IMR-90 (cell line): Measurements from ENCODE around the gene ZNF211. TPM values are rescaled to one million over a fixed set of nuclear protein-coding genes. Genes with fewer than 3 reads are reported as not detected.

Experiments
- ATAC-seq: fragments of 200-7000 bp; cut with Tn5 transposase; 2 replicates; pipeline ENCODE4 v1.9.1; 2020; ENCODE audit warnings: low read depth, mild to moderate bottlenecking, moderate library complexity
- BruUV-seq: library from RNA; stranded (reverse); fragments of 400-500 nt; replicated peaks from 2 replicates; lab custom pipeline; 2021; lab: Mats Ljungman, UMichigan
- CTCF ChIA-PET: fragments of 300-600 bp; formaldehyde crosslinking; extraction: SDS; loops from one replicate; lab custom pipeline; 2021; ENCODE audit warnings: antibody characterized with exemption; lab: Yijun Ruan, JAX
- POLR2A ChIA-PET: fragments of 300-600 bp; sonication (Branson Sonifier 250); formaldehyde crosslinking; loops from one replicate; lab custom pipeline; 2022; ENCODE audit warnings: antibody characterized with exemption; ENCODE audit not compliant: unreplicated experiment; lab: Charles Lee
- DNase-seq: peaks from one replicate; pipeline ENCODE4 v3.0.0; 2013
- H2AFZ ChIP-seq: replicated peaks from 2 replicates; pipeline ENCODE3; 2013; ENCODE audit warnings: low read length, mild to moderate bottlenecking; ENCODE audit not compliant: poor library complexity
- H2AK5ac ChIP-seq: 2 replicates; pipeline ENCODE4 v1.6.1; 2013; ENCODE audit warnings: low read depth, low read length, inconsistent platforms
- H2AK9ac ChIP-seq: replicated peaks from 2 replicates; pipeline ENCODE3; 2013; ENCODE audit warnings: mild to moderate bottlenecking, low read depth, low read length, moderate library complexity; ENCODE audit not compliant: poor library complexity
- H2BK120ac ChIP-seq: 2 replicates; pipeline ENCODE4 v1.6.1; 2013; ENCODE audit warnings: low read depth, low read length, inconsistent platforms
- H2BK15ac ChIP-seq: 3 replicates; pipeline ENCODE4 v1.6.1; 2013; ENCODE audit warnings: low read depth, low read length, inconsistent platforms
- H2BK20ac ChIP-seq: 2 replicates; pipeline ENCODE4 v1.6.1; 2013; ENCODE audit warnings: low read depth, mild to moderate bottlenecking, inconsistent platforms, low read length, moderate library complexity
- H2BK5ac ChIP-seq: 2 replicates; pipeline ENCODE4 v1.6.1; 2013; ENCODE audit warnings: mild to moderate bottlenecking, low read depth, low read length, inconsistent platforms; ENCODE audit not compliant: poor library complexity, severe bottlenecking
- H3K14ac ChIP-seq: replicated peaks from 2 replicates; pipeline ENCODE4 v1.6.1; 2013; ENCODE audit warnings: low read depth, low read length, inconsistent platforms
- H3K18ac ChIP-seq: 2 replicates; pipeline ENCODE4 v1.6.1; 2013; ENCODE audit warnings: low read depth, low read length, control low read depth
- H3K23ac ChIP-seq: 2 replicates; pipeline ENCODE4 v1.6.1; 2013; ENCODE audit warnings: low read depth, low read length, inconsistent platforms
- H3K27ac ChIP-seq: 2 replicates; pipeline ENCODE4 v1.5.1; 2013; ENCODE audit warnings: mild to moderate bottlenecking, control low read depth, low read length; ENCODE audit not compliant: insufficient read depth
- H3K27me3 ChIP-seq: 2 replicates; pipeline ENCODE4 v1.6.1; 2013; ENCODE audit warnings: low read length; ENCODE audit not compliant: control insufficient read depth, insufficient read depth
- H3K36me3 ChIP-seq: 2 replicates; pipeline ENCODE4 v1.6.1; 2013; ENCODE audit warnings: low read length, mixed read lengths; ENCODE audit not compliant: control insufficient read depth, insufficient read depth
- H3K4ac ChIP-seq: 2 replicates; pipeline ENCODE4 v1.6.1; 2013; ENCODE audit warnings: low read depth, low read length, inconsistent platforms
- H3K4me1 ChIP-seq: 2 replicates; pipeline ENCODE4 v1.6.1; 2013; ENCODE audit warnings: low read length, mixed read lengths; ENCODE audit not compliant: control insufficient read depth, insufficient read depth
- H3K4me2 ChIP-seq: 2 replicates; pipeline ENCODE4 v1.6.1; 2013; ENCODE audit warnings: low read depth, mild to moderate bottlenecking, control low read depth, low read length, moderate library complexity
- H3K4me3 ChIP-seq: 2 replicates; pipeline ENCODE4 v1.5.1; 2013; ENCODE audit warnings: low read depth, mild to moderate bottlenecking, control low read depth, low read length, moderate library complexity; ENCODE audit not compliant: insufficient read depth
- H3K56ac ChIP-seq: 2 replicates; pipeline ENCODE4 v1.6.1; 2013; ENCODE audit warnings: low read length, inconsistent platforms; ENCODE audit not compliant: insufficient read depth; ENCODE audit errors: extremely low read depth
- H3K79me1 ChIP-seq, 2 experiments: 2 replicates each; pipeline ENCODE4 v1.6.1; 2013; ENCODE audit warnings: low read length in 2 of 2, inconsistent platforms in 1 of 2, low read depth in 1 of 2
- H3K9ac ChIP-seq: 2 replicates; pipeline ENCODE4 v1.6.1; 2013; ENCODE audit warnings: low read depth, low read length, control low read depth
- H3K9me1 ChIP-seq: 2 replicates; pipeline ENCODE4 v1.6.1; 2013; ENCODE audit warnings: low read length, inconsistent platforms; ENCODE audit not compliant: insufficient read depth
- H3K9me3 ChIP-seq: 2 replicates; pipeline ENCODE4 v1.6.1; 2013; ENCODE audit warnings: low read length; ENCODE audit not compliant: control insufficient read depth, insufficient read depth
- H4K20me1 ChIP-seq: 2 replicates; pipeline ENCODE4 v1.6.1; 2013; ENCODE audit warnings: low read length, inconsistent platforms; ENCODE audit not compliant: insufficient read depth
- H4K5ac ChIP-seq: 2 replicates; pipeline ENCODE4 v1.6.1; 2013; ENCODE audit warnings: mild to moderate bottlenecking, low read depth, low read length, control low read depth
- H4K8ac ChIP-seq, 2 experiments: 2 replicates each; pipeline ENCODE4 v1.6.1; 2013; ENCODE audit warnings: low read depth in 2 of 2, low read length in 2 of 2, control low read depth in 1 of 2, inconsistent platforms in 1 of 2
- H4K91ac ChIP-seq: 2 replicates; pipeline ENCODE4 v1.6.1; 2013; ENCODE audit warnings: low read depth, low read length, inconsistent platforms; ENCODE audit not compliant: insufficient read depth
- BHLHE40 ChIP-seq: fragments of 150-350 bp; IDR thresholded peaks from 2 replicates; pipeline ENCODE4 v1.6.1; 2016; ENCODE audit warnings: mild to moderate bottlenecking, low read depth, low read length
- CEBPB ChIP-seq: IDR thresholded peaks from 2 replicates; pipeline ENCODE4 v1.6.1; 2012; ENCODE audit warnings: low read depth, low read length, improper control_type of control experiment
- CTCF ChIP-seq: conservative IDR thresholded peaks from 2 replicates; pipeline ENCODE4 v1.5.1; 2012; ENCODE audit warnings: mild to moderate bottlenecking, low read depth, low read length, improper control_type of control experiment
- MAZ ChIP-seq: IDR thresholded peaks from 2 replicates; pipeline ENCODE4 v1.6.1; 2012; ENCODE audit warnings: low read depth, mild to moderate bottlenecking, low read length, improper control_type of control experiment, moderate library complexity, borderline replicate concordance
- NFE2L2 ChIP-seq: fragments of 150-350 bp; IDR thresholded peaks from 2 replicates; pipeline ENCODE4 v1.6.1; 2016; ENCODE audit warnings: low read depth, mild to moderate bottlenecking, low read length
- SMC3 ChIP-seq: fragments of 150-350 bp; IDR thresholded peaks from 2 replicates; pipeline ENCODE4 v1.6.1; 2016; ENCODE audit warnings: low read depth, mild to moderate bottlenecking, antibody characterized with exemption, low read length, moderate library complexity
- WGBS, 2 experiments: methylation state at CpG; one replicate each; pipeline versions ENCODE4 v1.1.5 to v1.1.7; 2013; ENCODE audit warnings: missing lambda C conversion rate in 2 of 2; ENCODE audit not compliant: insufficient read length in 1 of 2; ENCODE audit errors: extremely low coverage in 2 of 2; 5-methylcytosine and 5-hydroxymethylcytosine counted together
- dilution Hi-C: fragments of 300-500 bp; cut with HindIII; formaldehyde crosslinking; loops from one replicate; pipeline ENCODE4 v1.14.3; 2018; ENCODE audit warnings: low sequenced_read_pairs; ENCODE audit not compliant: unreplicated experiment
- in situ Hi-C: fragments of 300-500 bp; cut with MboI; formaldehyde crosslinking; loops from 3 replicates; pipeline ENCODE4 v1.14.3; 2019; ENCODE audit warnings: low sequenced_read_pairs, inconsistent platforms, mixed read lengths
- intact Hi-C: fragments of 100-400 bp; cut with micrococcal nuclease; formaldehyde crosslinking; loops from 2 replicates; pipeline ENCODE4 v1.10.0; 2022
- polyA plus RNA-seq, 3 experiments: library from polyadenylated mRNA; depleted of rRNA; stranded (reverse); fragments of >200 nt; gene quantifications; 2 replicates each; pipeline ENCODE4 v1.2.3, GENCODE V29; 2012; ENCODE audit warnings: low replicate concordance in 1 of 3
- total RNA-seq: library from RNA; depleted of rRNA; stranded (reverse); fragments of >200 nt; gene quantifications from 2 replicates; pipeline ENCODE4 v1.2.3, GENCODE V29; 2012
- TF ChIP-seq, protein P1 (sequence below): fragments of 150-350 bp; IDR thresholded peaks from 2 replicates; pipeline ENCODE4 v1.6.1; 2017; ENCODE audit warnings: mild to moderate bottlenecking, antibody characterized with exemption, low read length, low read depth
- TF ChIP-seq, protein P2 (sequence below): fragments of 150-350 bp; IDR thresholded peaks from 2 replicates; pipeline ENCODE4 v1.6.1; 2016; ENCODE audit warnings: low read depth, mild to moderate bottlenecking, low read length, moderate library complexity, borderline replicate concordance

The ZNF211 gene
- total and polyA plus RNA-seq, 2 of the 4 experiments (the other 2 are of a cell fraction), result 8.7 to 13.1 TPM

DNA sequence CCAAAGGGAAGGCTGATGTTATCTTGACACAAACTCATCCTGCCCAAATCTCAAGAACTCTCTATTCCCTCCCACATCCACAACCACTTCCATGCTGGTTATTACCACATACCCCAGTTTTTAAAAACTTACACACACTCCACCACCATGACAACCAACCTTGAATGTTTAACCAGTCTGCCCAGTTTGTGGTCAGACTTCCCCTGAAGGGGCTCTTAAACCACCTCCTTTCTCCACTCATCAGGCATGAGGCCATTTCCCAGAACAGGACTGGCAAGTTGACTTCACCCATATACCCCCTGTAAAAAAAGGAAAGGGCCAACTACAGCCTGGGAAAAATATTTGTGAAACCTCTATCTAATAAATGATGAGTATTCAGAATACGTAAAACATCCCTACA lies 23.4 kb downstream of the ZNF211 start:
- no peaks in the 10 kb centered on the region for H3K36me3 ChIP-seq
- H2AFZ ChIP-seq, result no peak overlapping the region
- no peak overlapping the region for H2BK15ac ChIP-seq
- no peak overlapping the region for H4K5ac ChIP-seq
- no peak for DNase-seq
- ATAC-seq, result no peak
- no peaks in the 10 kb centered on the region for H3K79me1 ChIP-seq
- H3K18ac ChIP-seq, result no peak overlapping the region
- peaks cover 7% of the 10 kb centered on the region for H3K9me3 ChIP-seq
- TF ChIP-seq NFE2L2, result no peak
- TF ChIP-seq SMC3, result no peak
- no peak for TF ChIP-seq CTCF
- TF ChIP-seq BHLHE40, result no peak
- TF ChIP-seq, protein P1, sequence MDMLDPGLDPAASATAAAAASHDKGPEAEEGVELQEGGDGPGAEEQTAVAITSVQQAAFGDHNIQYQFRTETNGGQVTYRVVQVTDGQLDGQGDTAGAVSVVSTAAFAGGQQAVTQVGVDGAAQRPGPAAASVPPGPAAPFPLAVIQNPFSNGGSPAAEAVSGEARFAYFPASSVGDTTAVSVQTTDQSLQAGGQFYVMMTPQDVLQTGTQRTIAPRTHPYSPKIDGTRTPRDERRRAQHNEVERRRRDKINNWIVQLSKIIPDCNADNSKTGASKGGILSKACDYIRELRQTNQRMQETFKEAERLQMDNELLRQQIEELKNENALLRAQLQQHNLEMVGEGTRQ, result no peak
- no peak for TF ChIP-seq MAZ
- no peak for TF ChIP-seq CEBPB
- TF ChIP-seq, protein P2, sequence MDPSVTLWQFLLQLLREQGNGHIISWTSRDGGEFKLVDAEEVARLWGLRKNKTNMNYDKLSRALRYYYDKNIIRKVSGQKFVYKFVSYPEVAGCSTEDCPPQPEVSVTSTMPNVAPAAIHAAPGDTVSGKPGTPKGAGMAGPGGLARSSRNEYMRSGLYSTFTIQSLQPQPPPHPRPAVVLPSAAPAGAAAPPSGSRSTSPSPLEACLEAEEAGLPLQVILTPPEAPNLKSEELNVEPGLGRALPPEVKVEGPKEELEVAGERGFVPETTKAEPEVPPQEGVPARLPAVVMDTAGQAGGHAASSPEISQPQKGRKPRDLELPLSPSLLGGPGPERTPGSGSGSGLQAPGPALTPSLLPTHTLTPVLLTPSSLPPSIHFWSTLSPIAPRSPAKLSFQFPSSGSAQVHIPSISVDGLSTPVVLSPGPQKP, result no peak
- POLR2A ChIA-PET, result no interaction called here
- intact Hi-C loops (no loop called here), in situ Hi-C loops (no loop called here), dilution Hi-C loops (no loop called here)
- CTCF ChIA-PET, result no interaction called here
- no TSS peak for BruUV-seq
- no peak overlapping the region for H3K4me3 ChIP-seq
- no peak overlapping the region for H2BK5ac ChIP-seq
- no peak overlapping the region for H4K91ac ChIP-seq
- H3K23ac ChIP-seq, result no peak overlapping the region
- H3K4ac ChIP-seq, result no peak overlapping the region
- no peak overlapping the region for H3K56ac ChIP-seq
- no peak overlapping the region for H2BK20ac ChIP-seq
- H4K8ac ChIP-seq, result no peak overlapping the region
- no peak overlapping the region for H2AK5ac ChIP-seq
- no peaks in the 10 kb centered on the region for H3K4me1 ChIP-seq
- no peak overlapping the region for H3K14ac ChIP-seq
- H2BK120ac ChIP-seq, result no peak overlapping the region
- no peak overlapping the region for H3K9ac ChIP-seq
- no peak overlapping the region for H3K4me2 ChIP-seq
- no peak overlapping the region for H3K27ac ChIP-seq
- H3K27me3 ChIP-seq, result peaks cover 3% of the 10 kb centered on the region
- no CpG with 5 or more reads among the region's 1 CpG for WGBS, 2 experiments
- H3K9me1 ChIP-seq, result no peaks in the 10 kb centered on the region
- H4K20me1 ChIP-seq, result no peaks in the 10 kb centered on the region
- no peak overlapping the region for H2AK9ac ChIP-seq
